H1 (cell line): ENCODE data around the gene UROC1. TPM values are rescaled to one million over a fixed set of nuclear protein-coding genes. Genes with fewer than 3 reads are reported as not detected.

Experiments used
- CTCF ChIA-PET: fragments of 300-600 bp; sonication (Branson Sonifier 250); formaldehyde crosslinking; loops from one replicate; lab custom pipeline; 2021; ENCODE audit not compliant: partially characterized antibody; lab: Charles Lee
- POLR2A ChIA-PET: fragments of 300-600 bp; sonication (Branson Sonifier 250); formaldehyde crosslinking; loops from one replicate; lab custom pipeline; 2021; ENCODE audit warnings: inconsistent platforms; ENCODE audit not compliant: partially characterized antibody; lab: Charles Lee
- DNase-seq, 2 experiments: peaks; one replicate each; pipeline versions ENCODE4 v3.0.0 to v3.0.0-alpha.2; 2010 to 2022; ENCODE audit warnings: low spot score in 2 of 2, low read depth in 1 of 2, mixed read lengths in 1 of 2
- FAIRE-seq: peaks from 2 replicates; lab custom pipeline; 2011; peaks lifted over from hg19 to GRCh38; lab: Jason Lieb, UNC
- H2AFZ ChIP-seq: 2 replicates; pipeline ENCODE4 v1.8.1; 2012; ENCODE audit warnings: low read length, inconsistent platforms
- H2AK5ac ChIP-seq: 2 replicates; pipeline ENCODE4 v1.6.1; 2013; ENCODE audit warnings: low read depth, low read length
- H2BK120ac ChIP-seq: replicated peaks from 2 replicates; pipeline ENCODE3; 2013; ENCODE audit warnings: low read depth, low read length, inconsistent platforms
- H2BK12ac ChIP-seq: 2 replicates; pipeline ENCODE4 v1.6.1; 2013; ENCODE audit warnings: low read depth, low read length
- H2BK15ac ChIP-seq: 2 replicates; pipeline ENCODE4 v1.6.1; 2013; ENCODE audit warnings: low read length
- H2BK20ac ChIP-seq: 2 replicates; pipeline ENCODE4 v1.6.1; 2013; ENCODE audit warnings: low read length
- H2BK5ac ChIP-seq: 2 replicates; pipeline ENCODE4 v1.6.1; 2013; ENCODE audit warnings: low read depth, low read length
- H3K14ac ChIP-seq: 2 replicates; pipeline ENCODE4 v1.6.1; 2013; ENCODE audit warnings: inconsistent platforms; ENCODE audit not compliant: insufficient read length
- H3K18ac ChIP-seq: 2 replicates; pipeline ENCODE4 v1.6.1; 2013; ENCODE audit warnings: low read length; ENCODE audit errors: extremely low read depth
- H3K23ac ChIP-seq: 2 replicates; pipeline ENCODE4 v1.6.1; 2013; ENCODE audit warnings: inconsistent platforms; ENCODE audit not compliant: insufficient read length
- H3K23me2 ChIP-seq: 2 replicates; pipeline ENCODE4 v1.6.1; 2013; ENCODE audit warnings: low read depth, low read length
- H3K27ac ChIP-seq: 2 replicates; pipeline ENCODE4 v1.6.1; 2011; ENCODE audit warnings: low read depth, low read length, inconsistent platforms
- H3K27me3 ChIP-seq, 4 experiments: replicated peaks in 1 of 4; 1 replicate in 1 of 4; 2 replicates in 3 of 4; pipeline versions ENCODE4 v1.6.1 to v1.8.1; 2011 to 2013; ENCODE audit warnings: low read length in 3 of 4, mild to moderate bottlenecking in 3 of 4, inconsistent platforms in 2 of 4, mixed read lengths in 2 of 4, moderate library complexity in 1 of 4; ENCODE audit not compliant: control insufficient read depth in 3 of 4, insufficient read depth in 3 of 4; ENCODE audit errors: extremely low read depth in 1 of 4
- H3K36me3 ChIP-seq, 4 experiments: 2 replicates each; pipeline versions ENCODE4 v1.6.1 to v1.8.1; 2011 to 2013; ENCODE audit warnings: mild to moderate bottlenecking in 4 of 4, low read length in 3 of 4, moderate library complexity in 2 of 4, control low read depth in 1 of 4, inconsistent platforms in 1 of 4; ENCODE audit not compliant: insufficient read depth in 4 of 4, control insufficient read depth in 2 of 4
- H3K4ac ChIP-seq: replicated peaks from 2 replicates; pipeline ENCODE3; 2013; ENCODE audit warnings: low read length, low read depth, mixed read lengths, inconsistent platforms; ENCODE audit not compliant: insufficient read length
- H3K4me1 ChIP-seq, 4 experiments: replicated peaks in 1 of 4; 1 replicate in 1 of 4; 2 replicates in 3 of 4; pipeline versions ENCODE4 v1.6.1 to v1.8.1; 2011 to 2013; ENCODE audit warnings: low read length in 3 of 4, inconsistent platforms in 2 of 4, mixed read lengths in 1 of 4; ENCODE audit not compliant: insufficient read depth in 4 of 4, control insufficient read depth in 3 of 4
- H3K4me2 ChIP-seq, 2 experiments: 2 replicates each; pipeline versions ENCODE4 v1.6.1 to v1.8.1; 2011 to 2013; ENCODE audit warnings: low read depth in 2 of 2, low read length in 2 of 2, control low read depth in 1 of 2, inconsistent platforms in 1 of 2, mild to moderate bottlenecking in 1 of 2; ENCODE audit not compliant: insufficient read depth in 1 of 2
- H3K4me3 ChIP-seq, 4 experiments: fragments of 200-600, 300-600 bp in 1 of 4; sonication (generic), shearing (Covaris generic), sonication (Bioruptor Twin) in 1 of 4; 2 replicates each; pipeline versions ENCODE4 v1.5.1 to v1.8.1; 2011 to 2016; ENCODE audit warnings: low read length in 4 of 4, low read depth in 3 of 4, control low read depth in 2 of 4, inconsistent platforms in 2 of 4, mild to moderate bottlenecking in 2 of 4, mixed read lengths in 1 of 4, moderate library complexity in 1 of 4; ENCODE audit not compliant: insufficient read depth in 2 of 4; ENCODE audit errors: extremely low read depth in 1 of 4
- H3K56ac ChIP-seq: replicated peaks from 2 replicates; pipeline ENCODE3; 2013; ENCODE audit warnings: low read depth, mild to moderate bottlenecking, mixed read lengths, low read length, inconsistent platforms; ENCODE audit not compliant: insufficient read length
- H3K79me1 ChIP-seq: 2 replicates; pipeline ENCODE4 v1.6.1; 2013; ENCODE audit warnings: low read depth, low read length, control low read depth
- H3K79me2 ChIP-seq, 2 experiments: 2 replicates each; pipeline versions ENCODE4 v1.6.1 to v1.8.1; 2012 to 2013; ENCODE audit warnings: low read length in 2 of 2, mild to moderate bottlenecking in 2 of 2, inconsistent platforms in 1 of 2; ENCODE audit not compliant: insufficient read depth in 2 of 2, control insufficient read depth in 1 of 2
- H3K9ac ChIP-seq, 4 experiments: replicated peaks in 1 of 4; 1 replicate in 1 of 4; 2 replicates in 3 of 4; pipeline versions ENCODE4 v1.6.1 to v1.8.1; 2011 to 2013; ENCODE audit warnings: low read depth in 3 of 4, low read length in 3 of 4, control low read depth in 2 of 4, mild to moderate bottlenecking in 2 of 4, moderate library complexity in 2 of 4, inconsistent platforms in 1 of 4; ENCODE audit errors: extremely low read depth in 1 of 4
- H3K9me3 ChIP-seq, 2 experiments: 2 replicates each; pipeline versions ENCODE4 v1.6.1 to v1.8.1; 2012 to 2013; ENCODE audit warnings: mild to moderate bottlenecking in 2 of 2, moderate library complexity in 2 of 2, control low read depth in 1 of 2, inconsistent platforms in 1 of 2, low read depth in 1 of 2, low read length in 1 of 2, mixed read lengths in 1 of 2; ENCODE audit not compliant: insufficient read depth in 2 of 2
- H4K20me1 ChIP-seq, 2 experiments: replicated peaks in 1 of 2; 2 replicates each; pipeline versions ENCODE3 to v1.8.1; 2011 to 2013; ENCODE audit warnings: inconsistent platforms in 2 of 2, low read length in 2 of 2, mild to moderate bottlenecking in 1 of 2; ENCODE audit not compliant: insufficient read depth in 2 of 2, control insufficient read depth in 1 of 2
- H4K5ac ChIP-seq: 2 replicates; pipeline ENCODE4 v1.6.1; 2013; ENCODE audit warnings: low read length, low read depth, mixed read lengths, inconsistent platforms; ENCODE audit not compliant: insufficient read length
- H4K8ac ChIP-seq: 2 replicates; pipeline ENCODE4 v1.8.0; 2013; ENCODE audit warnings: mild to moderate bottlenecking, moderate library complexity, low read length, inconsistent platforms; ENCODE audit not compliant: insufficient read depth; ENCODE audit errors: extremely low read depth
- H4K91ac ChIP-seq: replicated peaks from 2 replicates; pipeline ENCODE3; 2013; ENCODE audit warnings: low read length, mixed read lengths, inconsistent platforms; ENCODE audit not compliant: insufficient read length
- CHD2 ChIP-seq: IDR thresholded peaks from 2 replicates; pipeline ENCODE4 v1.6.1; 2012; ENCODE audit warnings: low read length, improper control_type of control experiment
- GTF2F1 ChIP-seq: IDR thresholded peaks from 2 replicates; pipeline ENCODE4 v1.6.1; 2012; ENCODE audit warnings: low read depth, low read length, improper control_type of control experiment, borderline replicate concordance
- MAFK ChIP-seq: IDR thresholded peaks from 2 replicates; pipeline ENCODE4 v1.6.1; 2012; ENCODE audit warnings: low read depth, mild to moderate bottlenecking, improper control_type of control experiment, low read length
- POU5F1 ChIP-seq: IDR thresholded peaks from 2 replicates; pipeline ENCODE4 v1.6.1; 2011; ENCODE audit warnings: low read depth, mild to moderate bottlenecking, low read length, moderate library complexity
- RXRA ChIP-seq: IDR thresholded peaks from 2 replicates; pipeline ENCODE4 v1.6.1; 2011; ENCODE audit warnings: low read depth, mild to moderate bottlenecking, low read length, moderate library complexity; ENCODE audit not compliant: insufficient read depth
- SP2 ChIP-seq: IDR thresholded peaks from 2 replicates; pipeline ENCODE4 v1.6.1; 2012; ENCODE audit warnings: mild to moderate bottlenecking, low read length, inconsistent platforms
- SP4 ChIP-seq: IDR thresholded peaks from 2 replicates; pipeline ENCODE4 v1.6.1; 2012; ENCODE audit warnings: low read length, inconsistent platforms
- WGBS, 2 experiments: shearing (Covaris generic) in 1 of 2; methylation state at CpG; one replicate each; pipeline versions ENCODE4 v1.1.6 to v1.1.7; 2013 to 2015; ENCODE audit warnings: low lambda C conversion rate in 2 of 2, mixed read lengths in 2 of 2, inconsistent platforms in 1 of 2, low coverage in 1 of 2, missing lambda C conversion rate in 1 of 2; ENCODE audit not compliant: insufficient replicate concordance in 2 of 2, insufficient coverage in 1 of 2, insufficient read length in 1 of 2; ENCODE audit errors: extremely low coverage in 1 of 2, missing lambda C conversion rate in 1 of 2; 5-methylcytosine and 5-hydroxymethylcytosine counted together
- polyA plus RNA-seq, 7 experiments: library from polyadenylated mRNA; depleted of rRNA in 3 of 7; stranded (reverse) in 5 of 7; unstranded in 2 of 7; fragments of >200 nt in 5 of 7; fragments of 200-250 nt in 2 of 7; gene quantifications; 1 replicate in 5 of 7; 2 replicates in 1 of 7; 4 replicates in 1 of 7; pipeline versions ENCODE4 v1.2.1 to v1.2.3, GENCODE V29; 2011 to 2013; ENCODE audit warnings: missing spikeins in 2 of 7, mixed read lengths in 2 of 7
- total RNA-seq: library from RNA; stranded (reverse); fragmentation: NEBNext Ultra II Directional; extraction: Animal tissue kit (Norgen Biotek cat#: 25700); gene quantifications from 2 replicates; pipeline ENCODE4 v1.2.1, GENCODE V29; 2021

Gene UROC1
- total and polyA plus RNA-seq, 2 of the 8 experiments (the other 6 are each of a cell fraction or from before 2014, with no cell fraction given): 0.03 TPM; not detected in 1

DNA sequence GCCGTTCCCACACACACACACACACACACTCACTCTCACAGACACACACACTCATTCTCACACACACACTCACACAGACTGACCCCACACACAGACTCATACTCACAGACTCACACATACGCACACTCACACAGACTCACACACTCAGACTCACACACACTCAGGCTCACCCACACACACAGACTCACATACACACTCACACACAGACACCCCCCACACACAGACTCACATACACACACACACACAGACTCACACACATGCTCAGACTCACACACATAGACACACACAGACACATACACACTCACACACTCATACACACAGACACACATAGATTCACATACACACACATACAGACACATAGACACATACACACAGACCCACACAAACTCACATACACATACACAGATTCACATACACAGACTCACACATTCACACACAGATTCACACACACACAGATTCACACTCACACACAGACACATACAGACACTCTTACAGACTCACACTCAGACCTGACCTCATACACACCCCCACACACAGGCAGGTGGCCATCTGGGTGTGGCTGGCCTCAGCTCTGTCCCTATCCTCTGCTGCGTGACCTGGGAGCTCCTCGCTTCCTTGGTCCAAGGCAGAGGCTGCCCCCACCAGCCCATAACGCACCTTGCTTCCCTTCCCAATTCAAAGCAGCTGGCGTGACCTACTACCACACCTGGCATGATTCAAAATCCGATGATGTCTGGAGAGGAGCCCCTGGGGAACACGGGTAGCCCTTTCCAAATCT is 39.3 kb upstream of the UROC1 start:
- Histone ChIP-seq H2BK15ac (no peak overlapping the region), H3K14ac (no peak overlapping the region), H2BK20ac (peak overlapping the region; percentile 32; the same call in 1 of the 2 replicates), H3K79me1 (no peaks in the 10 kb centered on the region), H3K9ac (no peak overlapping the region), H2BK5ac (no peak overlapping the region), H3K56ac (peak overlapping the region; percentile 97), H3K79me2 (no peaks in the 10 kb centered on the region), H4K5ac (no peak overlapping the region), H2AK5ac (0 out of 2 replicates have a peak overlapping the region, but pooled peaks have one; percentile 9), H3K27me3 (no peaks in the 10 kb centered on the region)
- no peak for TF ChIP-seq SP4
- TF ChIP-seq POU5F1: no peak
- TF ChIP-seq CHD2: no peak
- no peak for TF ChIP-seq MAFK
- TF ChIP-seq RXRA: no peak
- no peak for TF ChIP-seq SP2
- no peak for TF ChIP-seq GTF2F1
- TF ChIP-seq, all 59 proteins: peak for 0
- Histone ChIP-seq H4K8ac (no peak overlapping the region; the same call in 1 of the 2 replicates), H2BK12ac (peak overlapping the region; percentile 35; the same call in 1 of the 2 replicates), H3K23me2 (peaks cover 6% of the 10 kb centered on the region; the same call in 1 of the 2 replicates), H3K4me3 (no peak overlapping the region), H3K23ac (no peak overlapping the region), H4K91ac (peak overlapping the region; percentile 74), H3K4ac (no peak overlapping the region), H2BK120ac (no peak overlapping the region), H3K4me2 (no peak overlapping the region), H4K20me1 (peaks cover 0 to 5% of the 10 kb centered on the region in 2 experiments), H3K9me3 (no peaks in the 10 kb centered on the region), H3K36me3 (no peaks in the 10 kb centered on the region; a peak in 1 of 8 replicates), H3K4me1 (no peaks in the 10 kb centered on the region), H3K18ac (no peak overlapping the region), H3K27ac (no peak overlapping the region), H2AFZ (no peak overlapping the region)
- POLR2A ChIA-PET: no interaction called here
- DNase-seq: peak in 1 of 2 experiments; percentile 31
- CTCF ChIA-PET: interaction anchor here (0.7 to 1.9 kb wide), 3 partner anchors 12 to 66 kb away, joined by 3 to 5 read pairs (median 4); no protein-coding TSS in a partner anchor
- WGBS, 2 experiments: 90% methylated on average over 7 of the region's 8 CpGs; no CpG with 5 or more reads in 1 of the 2 experiments
- no peak for FAIRE-seq
